Esophagus squamous epithelium (tissue), 5 donors: ENCODE measurements around the gene GREM1. TPM values are rescaled to one million over a fixed set of nuclear protein-coding genes. Genes with fewer than 3 reads are reported as not detected.
A peak's percentile ranks its signal among the peaks of the same experiment; 100 is the strongest.

Experiments used
- DNase-seq: peaks from one replicate; lab custom pipeline; 2025; lab: John Stamatoyannopoulos, UW
- H3K27ac ChIP-seq, 4 donors: fragments of 200-600 bp; sonication (generic); one replicate each; pipeline ENCODE4 v1.5.1; 2016 to 2019; ENCODE audit warnings: mild to moderate bottlenecking in 1 of 4
- H3K27me3 ChIP-seq, 4 donors: fragments of 200-600 bp; sonication (generic); 1 replicate in 3 of 4; 2 replicates in 1 of 4; pipeline versions ENCODE4 v1.5.1 to v1.6.0; 2017 to 2021; ENCODE audit warnings: antibody characterized with exemption in 1 of 4
- H3K36me3 ChIP-seq, 3 donors: fragments of 200-600 bp; sonication (generic); one replicate each; pipeline ENCODE4 v1.5.1; 2016 to 2019
- H3K4me1 ChIP-seq, 3 donors: fragments of 200-600 bp; sonication (generic); one replicate each; pipeline ENCODE4 v1.5.1; 2017 to 2019
- H3K4me3 ChIP-seq, 4 donors: fragments of 200-600 bp; sonication (generic); 1 replicate in 3 of 4; 2 replicates in 1 of 4; pipeline ENCODE4 v1.5.1; 2016 to 2019; ENCODE audit warnings: mild to moderate bottlenecking in 2 of 4, moderate library complexity in 1 of 4
- H3K9me3 ChIP-seq, 3 donors: fragments of 200-600 bp; sonication (generic); one replicate each; pipeline ENCODE4 v1.5.1; 2016 to 2019
- CTCF ChIP-seq, 6 experiments: fragments of 450-650 bp in 4 of 6; fragments of 200-600 bp in 2 of 6; sonication (generic) in 2 of 6; IDR thresholded peaks; one replicate each; pipeline ENCODE4 v1.5.1; 2016 to 2019; ENCODE audit warnings: antibody characterized with exemption in 6 of 6, mild to moderate bottlenecking in 4 of 6, moderate library complexity in 4 of 6
- POLR2A ChIP-seq, 4 donors: fragments of 450-650 bp; IDR thresholded peaks; one replicate each; pipeline ENCODE4 v1.6.1; 2017; ENCODE audit warnings: antibody characterized with exemption in 4 of 4, mild to moderate bottlenecking in 4 of 4, moderate library complexity in 3 of 4
- WGBS, 2 donors: methylation state at CpG; one replicate each; pipeline ENCODE4 v1.1.5; 2018; 5-methylcytosine and 5-hydroxymethylcytosine counted together
- intact Hi-C: fragments of 100-400 bp; cut with DNase I; formaldehyde crosslinking; loops from one replicate; pipeline ENCODE4 v1.15.0; 2022
- total RNA-seq, 4 donors: library from RNA; depleted of rRNA; stranded (reverse); fragments of >200 nt; gene quantifications; one replicate each; pipeline ENCODE4 v1.1.0, GENCODE V29; 2016
- donor health status: DM: yes; HTN: yes; CAD: no.

GREM1 gene
- total RNA-seq: 10 to 100 TPM in 1 of 4 donors, 1 to 10 TPM in 2, under 1 TPM in 1; 0.30 to 11.6 (median 6.4) TPM

DNA sequence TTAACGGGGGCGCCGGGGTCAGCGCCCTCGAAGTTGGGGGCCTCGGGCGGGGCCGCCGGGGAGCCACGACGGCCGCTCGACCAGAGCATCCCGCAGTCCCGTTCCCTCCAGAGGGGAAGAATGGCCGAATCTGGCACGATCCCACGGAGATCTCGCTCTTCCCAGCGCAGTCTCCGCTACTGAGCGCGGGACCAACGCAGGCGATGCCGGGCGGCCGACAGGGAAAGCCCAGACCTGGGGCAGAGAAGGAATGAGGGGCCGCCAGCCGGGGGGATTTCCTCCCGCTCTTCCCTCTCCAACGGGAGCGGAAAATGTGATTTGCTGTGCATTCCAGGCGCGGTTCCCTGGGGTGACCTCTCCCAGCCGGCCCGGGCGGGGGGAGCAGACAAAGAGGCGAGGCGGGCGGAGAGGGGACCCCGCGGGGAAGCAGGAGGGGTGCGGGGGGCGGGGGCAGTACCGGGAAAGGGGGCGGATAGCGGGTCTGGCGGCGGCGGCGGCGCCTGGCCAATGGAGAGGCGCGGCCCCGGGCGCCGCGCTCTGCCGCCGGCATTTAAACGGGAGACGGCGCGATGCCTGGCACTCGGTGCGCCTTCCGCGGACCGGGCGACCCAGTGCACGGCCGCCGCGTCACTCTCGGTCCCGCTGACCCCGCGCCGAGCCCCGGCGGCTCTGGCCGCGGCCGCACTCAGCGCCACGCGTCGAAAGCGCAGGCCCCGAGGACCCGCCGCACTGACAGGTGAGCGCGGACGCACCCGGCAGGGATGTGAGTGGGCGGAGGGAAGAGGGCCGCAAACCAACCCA lies at the start of gene GREM1:
GREM1 (plus strand) TSS at position 579 of the 801 bp plus-strand sequence. CDS start 12,687 bp downstream, outside the sequence.
- peak within 1 kb of the TSS; percentile 65 to 91 (median 82) for H3K27ac ChIP-seq

GRCh38 chr15:32668942-32669341 lies 48.9 kb upstream of the GREM1 start:
- intact Hi-C loops: no loop called here

More for the DNA sequence above, at the start of gene GREM1:
- WGBS, 2 donors: 24% methylated on average over 12 of the region's 99 CpGs; no CpG with 5 or more reads in 1 of the 2 donors
- no peak for DNase-seq
- H3K27me3 ChIP-seq: peaks cover 3 to 89% (median 25%) of the 10 kb centered on the region in 4 donors
- H3K4me1 ChIP-seq: peaks cover 0 to 30% (median 12%) of the 10 kb centered on the region in 3 donors
- TF ChIP-seq POLR2A (IDR thresholded peaks at IDR 0.05): peak in 2 of 4 donors; percentile 22 to 61
- TF ChIP-seq CTCF (IDR thresholded peaks at IDR 0.05): no peak
- no peaks in the 10 kb centered on the region for H3K9me3 ChIP-seq
- intact Hi-C loops: no loop called here
- H3K36me3 ChIP-seq: no peaks in the 10 kb centered on the region
- H3K4me3 ChIP-seq: peak within 1 kb of the TSS; percentile 29 to 69 (median 48)

DNA sequence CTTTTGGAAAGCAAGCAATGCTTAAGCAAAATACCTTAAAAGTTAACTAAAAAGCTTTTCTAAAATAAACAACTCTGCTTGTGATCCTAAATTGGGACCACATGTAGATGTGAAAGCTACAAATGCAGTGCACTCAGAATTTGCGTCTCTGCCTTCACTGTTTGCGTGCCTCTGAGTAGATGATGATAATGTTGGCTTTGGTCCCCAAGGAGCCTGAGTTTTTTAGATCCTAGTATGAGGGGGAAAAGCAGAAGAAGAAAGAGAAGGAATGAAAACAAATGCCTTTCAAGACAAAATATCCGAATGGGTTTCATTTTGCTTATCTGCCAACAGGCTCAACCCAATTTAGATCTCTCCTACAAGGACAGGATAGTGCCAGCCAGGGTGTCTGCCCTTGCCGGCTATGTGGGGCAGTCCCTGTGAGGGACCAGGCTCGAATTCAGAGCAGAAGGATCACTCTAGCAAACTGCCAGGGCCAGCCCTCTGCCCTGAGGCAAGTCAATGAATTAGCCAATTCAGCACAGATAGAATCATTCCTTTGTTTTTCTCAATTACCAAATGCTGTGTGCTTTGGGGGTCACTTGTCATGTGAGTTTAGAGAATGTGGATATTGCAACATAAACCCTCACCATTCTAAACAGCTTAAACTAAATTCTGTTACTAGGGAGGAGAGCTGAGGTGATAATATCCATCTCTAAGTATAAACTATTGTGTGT lies 47.8 kb upstream of the GREM1 start:
- no peaks in the 10 kb centered on the region for H3K27me3 ChIP-seq
- no peak for DNase-seq
- no peaks in the 10 kb centered on the region for H3K9me3 ChIP-seq
- H3K4me1 ChIP-seq: peaks cover 0 to 11% (median 0%) of the 10 kb centered on the region in 3 donors
- intact Hi-C loops: no loop called here
- no peak for TF ChIP-seq POLR2A (IDR thresholded peaks at IDR 0.05)
- TF ChIP-seq CTCF (IDR thresholded peaks at IDR 0.05): no peak
- H3K27ac ChIP-seq: peak overlapping the region in 3 of 4 donors; percentile 57 to 88 (median 76)
- no peaks in the 10 kb centered on the region for H3K36me3 ChIP-seq
- H3K4me3 ChIP-seq: peak overlapping the region in 1 of 4 donors; percentile 29
- WGBS, 2 donors: 26 to 38% methylated on average over 5 of the region's 5 CpGs

More at GRCh38 chr15:32668942-32669341, 48.9 kb upstream of the GREM1 start:
- peak overlapping the region in 3 of 4 donors; percentile 11 to 76 (median 57) for H3K27ac ChIP-seq
- peaks cover 0 to 9% (median 0%) of the 10 kb centered on the region in 3 donors for H3K4me1 ChIP-seq
- no peak for TF ChIP-seq CTCF (IDR thresholded peaks at IDR 0.05)
- no peak for TF ChIP-seq POLR2A (IDR thresholded peaks at IDR 0.05)
- 94% methylated on average over 1 to 2 of the region's 2 CpGs for WGBS, 2 donors
- no peaks in the 10 kb centered on the region for H3K27me3 ChIP-seq
- no peak for DNase-seq
- no peaks in the 10 kb centered on the region for H3K9me3 ChIP-seq
- H3K4me3 ChIP-seq: no peak overlapping the region
- H3K36me3 ChIP-seq: no peaks in the 10 kb centered on the region

DNA sequence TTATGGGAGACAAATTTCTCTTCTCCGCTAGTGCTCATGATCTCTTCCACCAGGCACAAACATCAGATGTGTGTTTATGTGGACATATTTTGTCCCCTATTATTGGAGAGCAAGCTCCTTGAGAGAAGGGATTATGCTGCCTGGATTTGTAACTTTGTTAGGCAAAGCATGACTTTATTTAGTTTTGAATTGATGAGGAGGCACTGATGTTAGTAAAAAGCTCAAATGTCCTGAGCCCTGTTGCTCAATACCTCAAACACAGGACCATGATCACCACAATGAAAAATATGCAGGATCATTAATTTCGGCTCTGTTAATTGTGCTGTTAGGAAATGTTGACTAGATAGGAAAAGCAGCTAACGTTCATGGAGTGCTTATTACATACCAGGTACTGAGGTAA lies 47.2 kb upstream of the GREM1 start:
- Histone ChIP-seq H3K27me3 (no peaks in the 10 kb centered on the region), H3K4me1 (peaks cover 0 to 17% (median 2%) of the 10 kb centered on the region in 3 donors), H3K27ac (peak overlapping the region in 3 of 4 donors; percentile 57 to 88 (median 76)), H3K36me3 (no peaks in the 10 kb centered on the region), H3K9me3 (no peaks in the 10 kb centered on the region), H3K4me3 (no peak overlapping the region)
- DNase-seq: no peak
- WGBS, 2 donors: 60 to 65% methylated on average over 3 of the region's 3 CpGs
- intact Hi-C loops: no loop called here
- TF ChIP-seq CTCF (IDR thresholded peaks at IDR 0.05) (no peak), POLR2A (IDR thresholded peaks at IDR 0.05) (no peak)
